Measurements from ENCODE around the gene TTC14.
"Not testable (repeated sequence)": the region's sequence is repeated elsewhere in the genome, so short reads cannot be mapped to it uniquely, and the experiment has no call there.

TTC14 gene

GRCh38 chr3:180590396-180590795 is 11.6 kb upstream of the TTC14 start:
- ChIA-PET POLR2A (no interaction called here), CTCF (interaction anchor here (0.7 kb wide), 1 partner anchor 654 kb away, joined by 3 read pairs; no protein-coding TSS in a partner anchor)
- TF ChIP-seq ZBTB48 (tag by site-specific recombination; IDR thresholded peaks at IDR 0.05) (no peak), ZNF23 (tag by site-specific recombination; IDR thresholded peaks at IDR 0.05; ENCODE audit: borderline replicate concordance) (no peak), SETDB1 (IDR thresholded peaks at IDR 0.05; ENCODE audit: insufficient read length, low read length) (no peak), KLF16 (tag by site-specific recombination; IDR thresholded peaks at IDR 0.05) (no peak), HOXA7 (CRISPR knock-in tag; IDR thresholded peaks at IDR 0.05; ENCODE audit: borderline replicate concordance) (no peak), ZBTB1 (tag by site-specific recombination; IDR thresholded peaks at IDR 0.05) (no peak), HOXC10 (CRISPR knock-in tag; IDR thresholded peaks at IDR 0.05) (no peak), ZNF114 (tag by site-specific recombination; IDR thresholded peaks at IDR 0.05) (no peak), ZNF112 (tag by site-specific recombination; IDR thresholded peaks at IDR 0.05) (no peak), HOXD13 (CRISPR knock-in tag; IDR thresholded peaks at IDR 0.05; ENCODE audit: borderline replicate concordance) (no peak), ZIC2 (tag by site-specific recombination; IDR thresholded peaks at IDR 0.05) (no peak), ZSCAN30 (tag by site-specific recombination; IDR thresholded peaks at IDR 0.05) (no peak), ZNF521 (tag by site-specific recombination; IDR thresholded peaks at IDR 0.05) (no peak), ZFP3 (tag by site-specific recombination; IDR thresholded peaks at IDR 0.05; ENCODE audit: low read depth) (no peak), TSHZ1 (tag by site-specific recombination; IDR thresholded peaks at IDR 0.05; ENCODE audit: borderline replicate concordance) (no peak), ZNF843 (tag by site-specific recombination; IDR thresholded peaks at IDR 0.05) (no peak), ZNF132 (tag by site-specific recombination; IDR thresholded peaks at IDR 0.05; ENCODE audit: borderline replicate concordance) (no peak), TRIM28 (IDR thresholded peaks at IDR 0.05; ENCODE audit: borderline replicate concordance, low read length) (no peak), ZBTB21 (tag by site-specific recombination; IDR thresholded peaks at IDR 0.05) (no peak), ZFHX2 (tag by site-specific recombination; conservative IDR thresholded peaks at IDR 0.05) (no peak)
- Histone ChIP-seq H3K36me3 (ENCODE audit: control insufficient read depth in 2 of 2, insufficient read depth in 1 of 2, low read length in 2 of 2) (no peaks in the 10 kb centered on the region), H3K4me3 (ENCODE audit: low read depth, low read length) (no peak overlapping the region), H3K9me3 (ENCODE audit: control insufficient read depth, insufficient read depth, low read depth, low read length) (no peaks in the 10 kb centered on the region), H3K4me1 (ENCODE audit: control insufficient read depth, insufficient read depth, low read length) (no peaks in the 10 kb centered on the region), H3K27ac (ENCODE audit: extremely low read depth, low read depth, low read length) (no peak overlapping the region)

- H3K4me1 ChIP-seq (ENCODE audit: control insufficient read depth, insufficient read depth, low read length); POLR2A ChIA-PET; H3K4me3 ChIP-seq (ENCODE audit: low read depth, low read length); CTCF ChIA-PET; H3K9me3 ChIP-seq (ENCODE audit: control insufficient read depth, insufficient read depth, low read depth, low read length); H3K36me3 ChIP-seq (ENCODE audit: control insufficient read depth in 2 of 2, insufficient read depth in 1 of 2, low read length in 2 of 2); H3K27ac ChIP-seq (ENCODE audit: extremely low read depth, low read depth, low read length): not testable (repeated sequence)
- TF ChIP-seq ZNF555 (tag by site-specific recombination; conservative IDR thresholded peaks at IDR 0.05) (peak; percentile 34), ZNF664 (tag by site-specific recombination; IDR thresholded peaks at IDR 0.05) (0 out of 2 replicates have a peak, but pooled peaks have one; percentile 22), ZNF623 (tag by site-specific recombination; IDR thresholded peaks at IDR 0.05) (peak; percentile 43; the same call in 1 of the 2 replicates), ZNF426 (tag by site-specific recombination; IDR thresholded peaks at IDR 0.05) (peak; percentile 37), ZNF518A (tag by site-specific recombination; conservative IDR thresholded peaks at IDR 0.05; ENCODE audit: low read depth) (peak; percentile 54; the same call in 1 of the 2 replicates), ZBTB11 (tag by site-specific recombination; conservative IDR thresholded peaks at IDR 0.05; ENCODE audit: low read depth) (peak; percentile 32; the same call in 1 of the 2 replicates)
Measured at GRCh38 chr3:180593631-180594030, 8.3 kb upstream of the TTC14 start.
